ENCODE data around the gene GSE1.
A peak's percentile ranks its signal among the peaks of the same experiment; 100 is the strongest.
"Not testable (repeated sequence)": the region's sequence is repeated elsewhere in the genome, so short reads cannot be mapped to it uniquely, and the experiment has no call there.

Gene GSE1

GRCh38 chr16:85592277-85592676 is 20.8 kb upstream of the GSE1 start:
- DNase-seq: not testable (repeated sequence)

- peak; percentile 15 for DNase-seq
These were observed 20.2 kb upstream of the GSE1 start for GRCh38 chr16:85592700-85593493.

- no peak for DNase-seq
These were observed 19.5 kb upstream of the GSE1 start for GRCh38 chr16:85593494-85594221.

GRCh38 chr16:85594273-85594977 is 18.7 kb upstream of the GSE1 start:
- no peak for DNase-seq

- DNase-seq: no peak
These were observed 18.0 kb upstream of the GSE1 start for GRCh38 chr16:85594978-85595661.

- no peak for DNase-seq
These were observed 17.2 kb upstream of the GSE1 start for GRCh38 chr16:85595812-85596502.

- no peak for DNase-seq
These were observed 15.0 kb upstream of the GSE1 start for GRCh38 chr16:85598141-85598540.

GRCh38 chr16:85600078-85600477 is 13.0 kb upstream of the GSE1 start:
- DNase-seq: no peak

GRCh38 chr16:85600530-85601271 is 12.4 kb upstream of the GSE1 start:
- DNase-seq: no peak

- no peak for DNase-seq
These were observed 11.9 kb upstream of the GSE1 start for GRCh38 chr16:85601272-85601639.

- no peak for DNase-seq
These were observed 11.3 kb upstream of the GSE1 start for GRCh38 chr16:85601730-85602401.

- no peak for DNase-seq
These were observed 10.5 kb upstream of the GSE1 start for GRCh38 chr16:85602402-85603202.

GRCh38 chr16:85603203-85603755 is 9.8 kb upstream of the GSE1 start:
- no peak for DNase-seq

- no peak for DNase-seq
These were observed 8.9 kb upstream of the GSE1 start for GRCh38 chr16:85604145-85604705.

GRCh38 chr16:85605051-85605911 is 7.8 kb upstream of the GSE1 start:
- DNase-seq: no peak

- no peak for DNase-seq
These were observed 6.9 kb upstream of the GSE1 start for GRCh38 chr16:85605912-85606841.

- DNase-seq: no peak
These were observed 6.2 kb upstream of the GSE1 start for GRCh38 chr16:85606904-85607303.

All from HCEC 1CT (cell line).